OCI-M2 (cell line): ENCODE data around the gene SEC61B.
"Not testable (repeated sequence)": the region's sequence is repeated elsewhere in the genome, so short reads cannot be mapped to it uniquely, and the experiment has no call there.

Experiments
- DNase-seq: peaks from one replicate; lab custom pipeline; 2025; ENCODE audit not compliant: unreplicated experiment; lab: John Stamatoyannopoulos, UW

SEC61B gene

DNA sequence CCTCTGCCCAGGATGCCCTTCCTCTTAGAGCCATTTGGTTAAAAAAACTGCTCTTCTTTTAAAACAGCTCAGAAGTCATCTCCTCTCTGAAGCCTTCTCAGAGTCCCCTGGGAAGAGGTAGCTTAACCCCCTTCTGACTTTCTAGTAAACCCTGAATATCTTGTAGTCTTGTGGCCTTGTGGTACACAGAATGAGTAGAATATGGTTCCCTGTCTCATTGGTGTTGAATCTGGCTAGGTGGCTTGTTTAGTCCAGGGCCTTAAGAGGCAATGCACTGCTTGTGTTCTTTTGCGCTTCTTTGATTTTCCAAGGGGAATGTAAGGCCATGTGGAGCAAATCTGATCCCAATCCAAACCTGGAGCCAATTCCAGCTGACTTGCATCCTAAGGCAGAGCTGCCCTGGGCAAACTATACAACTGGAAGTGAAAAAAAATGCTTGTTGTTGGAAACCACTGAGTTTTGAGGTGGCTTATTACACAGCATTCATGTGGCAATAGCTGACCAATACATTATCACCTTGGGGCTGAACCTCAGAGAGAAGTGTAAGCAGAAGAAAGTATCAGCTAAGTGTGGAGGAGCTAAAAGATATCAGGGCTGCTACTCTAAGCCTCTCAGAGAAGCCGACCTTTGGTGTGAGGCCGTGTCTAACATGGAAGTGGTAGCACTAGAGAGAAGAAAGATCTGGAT lies 31.3 kb upstream of the SEC61B start:
- no peak for DNase-seq

DNA sequence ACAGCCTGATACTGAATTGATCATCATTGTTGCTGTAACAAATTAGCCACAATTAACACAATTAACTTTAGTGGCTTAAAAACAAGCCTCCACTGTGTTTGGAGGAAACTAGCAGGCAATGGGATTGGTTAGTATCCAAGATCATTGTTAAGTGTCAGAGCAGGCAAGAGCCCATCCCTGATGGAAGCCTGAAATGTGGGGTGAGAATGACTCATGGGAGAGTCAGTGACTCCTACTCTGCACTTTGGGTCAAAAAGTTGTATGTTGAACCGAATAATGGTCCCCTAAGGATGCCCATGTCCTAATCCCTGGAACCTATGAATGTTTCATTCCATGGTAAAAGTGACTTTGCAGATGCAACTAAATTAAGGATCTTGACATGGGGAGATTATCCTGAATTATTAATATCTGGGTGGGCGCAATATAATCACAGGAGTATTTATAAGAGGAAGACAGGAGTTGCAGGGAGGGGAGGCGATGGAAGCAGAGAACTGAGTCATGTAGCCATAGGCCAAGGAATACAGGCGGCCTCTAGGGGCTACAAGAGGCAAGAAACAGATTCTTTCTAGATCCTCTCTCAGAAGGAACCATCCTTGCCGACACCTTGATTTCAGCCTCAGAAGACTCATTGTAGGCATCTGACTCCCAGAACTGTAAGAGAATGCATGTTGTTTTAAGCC lies 29.2 kb upstream of the SEC61B start:
- no peak for DNase-seq

DNA sequence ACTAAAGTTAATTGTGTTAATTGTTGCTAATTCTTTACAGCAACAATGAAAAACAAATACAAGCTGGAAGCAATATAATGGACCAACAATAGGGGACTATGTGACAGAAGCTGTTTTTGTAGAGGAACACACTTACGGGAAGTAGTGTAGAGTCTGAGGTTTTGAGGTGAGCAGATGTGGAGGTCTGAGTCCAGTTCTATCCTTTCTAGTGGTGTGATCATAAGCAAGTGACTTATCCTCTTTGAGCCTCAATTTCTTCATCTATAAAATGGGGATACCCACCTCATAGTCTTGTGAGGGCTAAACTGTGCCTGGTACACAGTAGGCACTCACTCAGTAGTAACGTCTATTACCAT lies 28.6 kb upstream of the SEC61B start:
- DNase-seq = no peak

DNA sequence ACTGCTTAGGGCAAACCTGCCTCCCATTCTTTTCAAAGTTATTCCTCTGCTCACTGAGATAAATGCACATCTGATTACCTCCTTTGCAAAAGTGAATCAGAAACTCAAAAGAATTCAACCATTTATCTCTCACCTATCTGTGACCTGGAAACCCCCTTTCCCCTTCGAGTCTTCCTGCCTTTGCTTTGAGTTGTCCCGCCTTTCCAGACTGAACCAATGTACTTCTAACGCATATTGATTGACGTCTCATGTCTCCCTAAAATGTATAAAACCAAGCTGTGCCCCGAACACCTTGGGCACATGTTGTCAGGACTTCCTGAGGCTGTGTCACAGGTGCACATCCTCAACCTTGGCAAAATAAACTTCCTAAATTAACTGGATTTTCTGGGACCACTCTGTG lies 25.6 kb upstream of the SEC61B start:
- not testable (repeated sequence) for DNase-seq

DNA sequence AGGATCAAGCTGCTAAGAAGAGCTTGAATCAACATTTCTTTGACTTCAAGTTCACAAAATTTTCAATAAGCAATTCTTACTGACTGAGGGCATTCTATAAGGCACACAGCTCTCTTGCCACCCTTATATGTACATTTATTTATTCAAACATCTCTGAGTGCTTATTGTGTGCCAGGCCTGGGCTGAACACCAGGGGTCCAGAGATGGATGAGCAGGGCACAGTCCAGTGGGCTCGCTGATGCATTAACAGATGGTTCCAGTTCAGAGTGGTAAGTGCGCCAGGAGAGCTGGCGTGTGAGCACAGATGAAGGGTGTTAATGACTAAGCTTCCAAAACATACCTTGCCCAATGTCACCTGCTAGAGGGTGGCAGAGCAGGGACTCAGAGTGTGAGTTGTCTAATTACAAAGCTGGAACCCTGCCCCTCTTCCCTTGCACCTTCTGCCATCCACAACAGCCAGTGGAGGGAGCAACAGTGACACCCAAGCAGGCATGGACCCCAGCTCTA lies 24.9 kb upstream of the SEC61B start:
- DNase-seq = no peak

DNA sequence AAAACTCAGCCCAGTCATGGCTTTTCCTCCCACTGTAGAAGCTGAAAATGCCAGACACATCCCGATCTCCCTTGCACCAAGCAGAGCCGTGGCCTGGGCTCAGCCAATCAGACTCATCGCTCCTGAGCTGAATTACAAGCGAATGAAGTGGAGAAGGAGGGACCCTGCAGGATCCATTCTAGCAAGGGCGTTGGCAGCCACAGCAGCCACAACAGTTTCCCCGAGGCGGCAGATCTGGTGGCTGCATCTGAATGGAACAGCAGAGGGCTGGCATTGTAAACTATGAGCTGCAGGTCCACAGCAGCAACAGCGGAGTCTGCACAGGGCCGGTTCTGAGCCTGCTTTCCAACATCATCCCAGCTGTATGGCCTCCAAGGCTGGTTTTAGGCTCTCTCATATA lies 24.1 kb upstream of the SEC61B start:
- no peak for DNase-seq

DNA sequence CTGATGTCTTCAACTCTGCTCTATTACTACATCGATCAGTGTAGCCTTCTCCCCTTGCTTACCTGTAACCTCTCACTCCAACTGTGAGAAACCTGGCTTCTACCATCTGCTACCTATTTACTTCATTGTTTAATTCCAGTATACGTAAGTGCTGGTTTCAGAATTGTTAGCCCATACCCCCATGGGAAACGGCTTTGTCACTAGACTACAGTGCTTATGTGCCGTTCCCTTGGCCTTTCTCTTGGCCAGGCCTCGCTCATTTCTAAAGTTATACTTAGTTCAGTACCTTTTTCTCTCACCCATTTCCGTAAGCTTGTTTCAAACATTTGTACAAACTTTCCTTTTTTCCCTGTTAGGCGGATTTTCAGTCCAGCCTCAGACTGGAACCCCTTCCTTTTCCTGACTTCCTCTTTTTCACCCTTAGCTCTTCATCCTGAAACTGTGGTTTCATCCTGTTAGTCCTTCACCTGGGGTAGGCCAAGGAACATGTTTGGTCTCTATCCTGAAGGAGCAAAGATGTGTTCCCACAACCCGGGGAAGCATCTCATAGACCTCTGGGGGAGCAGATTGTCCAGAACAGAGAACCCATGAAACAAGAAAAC lies 22.0 kb upstream of the SEC61B start:
- no peak for DNase-seq

DNA sequence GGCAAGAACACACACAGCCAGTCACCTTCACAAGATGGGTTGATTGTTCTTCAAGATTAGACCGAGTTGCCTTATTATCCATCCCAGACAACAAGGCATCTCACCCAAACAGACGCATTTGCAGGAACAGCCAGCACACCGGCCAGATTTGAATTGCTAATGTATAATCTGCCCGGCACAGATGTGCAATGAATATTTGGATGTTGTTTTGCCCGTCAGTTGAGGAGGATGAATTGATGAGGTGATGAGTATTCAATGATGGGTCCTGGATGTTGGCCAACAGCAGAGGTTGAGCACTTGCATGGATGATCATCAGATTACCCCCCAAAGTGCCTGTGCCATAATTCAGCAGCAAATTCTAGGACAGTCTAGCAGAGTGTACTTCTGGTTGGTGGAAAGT lies 20.5 kb upstream of the SEC61B start:
- DNase-seq = no peak

DNA sequence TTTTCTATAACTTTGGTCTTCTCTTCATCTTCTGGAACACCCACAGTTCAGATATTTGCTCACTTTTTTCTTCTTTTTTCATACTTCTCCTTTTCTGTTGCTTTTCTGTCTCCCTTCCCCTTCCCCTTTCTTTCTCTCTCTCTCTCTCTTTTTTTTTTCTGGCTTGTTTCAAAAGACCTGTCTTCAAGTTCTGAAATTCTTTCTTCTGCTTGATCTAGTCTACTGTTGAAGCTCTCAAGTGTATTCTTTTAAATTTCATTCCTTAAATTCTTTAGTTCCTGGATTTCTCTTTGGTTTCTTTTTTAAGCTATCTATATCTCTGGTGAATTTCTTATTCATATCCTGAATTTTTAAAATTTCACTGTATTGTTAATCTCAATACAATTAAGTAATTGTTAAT lies 11.5 kb upstream of the SEC61B start:
- no peak for DNase-seq

DNA sequence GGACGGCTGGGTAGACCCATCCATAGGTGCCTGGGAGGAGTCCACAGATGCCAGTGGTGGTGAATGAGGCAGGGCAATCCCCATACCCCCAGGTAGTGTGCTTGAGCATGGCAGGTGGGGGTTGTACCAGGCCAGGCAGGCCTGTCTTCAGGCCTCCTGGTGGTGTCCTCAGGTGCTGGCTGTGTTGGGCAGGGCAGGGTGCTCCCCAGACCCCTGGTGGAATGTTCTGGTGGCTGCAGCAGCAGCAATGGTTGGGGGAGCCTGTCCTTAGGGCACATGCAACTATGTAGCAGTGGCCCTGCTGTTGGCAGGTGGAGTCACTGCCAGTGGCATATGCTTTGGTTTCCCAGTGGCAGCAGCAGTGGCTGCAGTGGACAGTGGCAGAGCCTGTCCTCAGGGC lies 10.3 kb upstream of the SEC61B start:
- no peak for DNase-seq

DNA sequence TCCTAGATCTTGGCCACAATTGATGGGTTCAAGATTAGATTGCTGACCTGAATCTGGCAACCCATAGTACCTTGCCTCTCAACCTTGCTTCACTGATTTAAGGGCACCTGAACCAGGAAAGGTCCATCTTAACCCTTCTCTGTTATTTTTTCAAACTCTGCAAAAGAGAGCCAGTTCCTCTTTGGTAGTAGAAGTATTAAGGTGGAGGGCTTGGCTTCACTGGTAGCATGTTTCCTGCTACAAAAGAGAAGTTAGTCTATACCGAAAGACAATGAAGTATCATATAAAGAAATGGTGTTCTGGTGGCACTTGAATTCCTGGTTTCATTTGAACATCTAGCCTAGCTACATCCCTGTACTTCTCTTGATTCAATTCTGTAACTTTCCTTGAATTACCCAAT lies 8.9 kb upstream of the SEC61B start:
- no peak for DNase-seq

DNA sequence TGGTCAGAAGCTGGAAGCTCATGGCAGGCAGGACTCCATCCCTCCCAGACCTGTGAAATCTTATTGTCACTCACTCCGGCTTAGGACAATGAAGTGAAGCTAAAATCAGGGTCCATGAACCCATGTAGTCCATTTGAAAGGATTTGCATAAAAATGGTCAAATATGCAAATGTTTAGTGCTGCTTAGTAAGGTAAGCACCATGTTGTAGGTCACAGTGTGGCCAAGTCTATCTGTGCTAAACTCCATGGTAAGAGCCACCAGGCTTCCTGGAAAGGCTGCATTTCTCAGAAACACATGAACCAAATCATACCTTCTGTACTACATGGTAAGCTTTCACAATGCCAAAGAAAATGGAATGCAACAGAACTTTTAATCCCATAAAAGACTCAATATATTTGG lies 6.0 kb upstream of the SEC61B start:
- DNase-seq = no peak

DNA sequence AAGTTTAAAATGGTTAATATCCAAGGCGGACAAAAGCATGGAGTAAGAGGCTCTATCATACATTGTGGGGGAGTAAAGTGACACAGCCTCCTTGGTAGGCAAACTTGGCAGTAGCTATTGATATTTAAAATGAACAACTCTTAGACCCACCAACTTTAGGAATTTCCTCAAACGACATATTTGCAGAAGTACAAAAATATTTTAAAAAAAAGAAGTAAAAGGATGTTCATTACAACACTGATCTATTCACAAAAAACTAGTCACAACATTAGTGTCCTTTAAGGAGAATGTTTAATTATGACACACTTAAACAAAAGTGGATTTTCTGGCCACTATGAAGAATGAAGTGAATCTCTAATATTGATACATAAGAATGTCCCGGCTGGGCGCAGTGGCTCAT lies 2.1 kb upstream of the SEC61B start:
- no peak for DNase-seq

DNA sequence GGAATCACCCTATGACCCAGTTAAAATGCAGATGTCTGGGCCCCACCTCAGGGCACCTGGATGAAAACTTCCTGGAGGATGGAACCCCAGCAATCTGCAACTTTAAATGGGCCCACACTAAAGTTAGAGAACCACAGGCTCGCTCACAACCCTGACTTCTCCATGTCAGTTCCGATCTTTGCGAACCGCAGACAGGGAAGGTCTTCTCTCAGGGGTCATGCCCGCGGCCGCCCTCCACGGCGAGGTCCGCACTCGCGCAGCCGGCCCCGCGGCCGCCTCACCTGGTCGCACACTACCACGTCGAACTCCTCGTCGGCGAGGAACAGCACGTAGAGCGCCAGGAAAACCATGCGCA lies 839 bp upstream of the SEC61B start:
- no peak for DNase-seq

DNA sequence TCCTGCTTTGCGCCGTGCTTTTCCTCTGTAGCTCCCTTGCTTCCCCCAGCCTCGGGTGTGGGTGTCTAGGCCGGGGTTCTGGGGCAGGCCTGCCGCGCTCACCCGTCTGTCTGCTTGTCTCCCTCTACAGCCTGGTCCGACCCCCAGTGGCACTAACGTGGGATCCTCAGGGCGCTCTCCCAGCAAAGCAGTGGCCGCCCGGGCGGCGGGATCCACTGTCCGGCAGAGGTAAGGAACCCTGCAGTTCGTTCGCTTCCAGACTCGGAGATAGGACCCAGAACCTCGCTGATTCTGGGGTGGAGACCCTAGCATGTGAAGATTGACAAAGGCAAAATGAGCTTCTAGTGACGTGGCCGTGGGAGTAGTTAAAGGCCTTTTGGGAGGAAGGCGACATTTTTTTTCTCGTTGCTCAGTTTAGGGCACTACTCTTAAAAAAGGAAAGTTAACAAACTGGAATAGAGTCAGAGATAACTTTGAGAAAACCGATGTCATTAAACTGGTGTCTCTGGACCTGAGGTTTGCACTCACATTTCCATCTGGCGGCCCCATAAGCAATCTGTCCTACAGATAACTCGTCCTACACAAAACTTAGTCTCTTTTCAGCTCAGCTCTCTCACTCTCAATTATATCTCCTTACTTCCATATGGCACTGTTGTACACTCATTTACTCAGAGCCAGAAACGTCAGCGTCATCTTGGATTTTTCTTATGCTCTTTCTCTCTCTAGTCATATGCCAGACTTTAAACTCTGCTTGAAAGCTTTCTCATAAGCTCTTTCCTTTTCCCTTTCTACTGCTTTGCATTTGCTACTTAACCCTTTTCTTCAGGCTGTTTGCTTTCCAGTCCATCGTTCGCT lies 561 bp downstream of the SEC61B start:
- no peak for DNase-seq

DNA sequence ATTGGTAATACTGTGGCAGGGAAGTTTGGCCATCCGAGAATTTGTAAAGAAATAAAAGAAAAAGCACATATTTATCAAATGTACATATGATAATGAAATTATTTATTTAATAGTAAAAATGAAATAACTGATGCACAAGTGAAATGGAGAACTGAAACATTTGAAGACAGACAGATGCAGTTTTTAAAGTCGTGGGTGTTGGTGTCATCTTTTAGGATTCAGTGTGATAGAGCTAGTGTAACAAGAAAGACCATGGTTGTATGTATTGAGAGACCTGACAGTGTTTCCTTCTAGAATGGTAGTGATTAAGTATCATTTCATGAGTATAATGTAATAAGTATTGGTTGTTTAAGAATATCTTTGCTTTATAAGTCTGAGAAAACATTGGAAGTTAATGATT lies 2.4 kb downstream of the SEC61B start:
- no peak for DNase-seq

DNA sequence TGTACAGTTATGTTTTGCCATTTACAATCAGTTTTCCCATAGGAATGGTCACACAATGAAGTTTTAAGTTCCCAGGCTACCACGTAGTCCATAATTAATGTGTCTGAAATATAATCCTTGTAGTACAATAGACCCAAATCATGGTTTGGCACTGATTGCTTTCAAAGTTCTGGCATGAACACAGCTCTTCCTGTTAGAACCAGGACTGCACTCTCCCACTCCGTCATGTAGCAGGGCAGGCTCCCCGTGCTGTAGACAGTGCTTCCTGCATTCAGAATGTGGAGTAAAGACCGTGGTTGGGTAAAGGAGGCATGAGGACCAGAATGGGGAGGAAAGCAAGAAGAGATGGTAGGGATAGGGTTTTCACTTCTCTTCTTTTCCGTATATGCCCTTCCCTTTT lies 4.0 kb downstream of the SEC61B start:
- DNase-seq = no peak

DNA sequence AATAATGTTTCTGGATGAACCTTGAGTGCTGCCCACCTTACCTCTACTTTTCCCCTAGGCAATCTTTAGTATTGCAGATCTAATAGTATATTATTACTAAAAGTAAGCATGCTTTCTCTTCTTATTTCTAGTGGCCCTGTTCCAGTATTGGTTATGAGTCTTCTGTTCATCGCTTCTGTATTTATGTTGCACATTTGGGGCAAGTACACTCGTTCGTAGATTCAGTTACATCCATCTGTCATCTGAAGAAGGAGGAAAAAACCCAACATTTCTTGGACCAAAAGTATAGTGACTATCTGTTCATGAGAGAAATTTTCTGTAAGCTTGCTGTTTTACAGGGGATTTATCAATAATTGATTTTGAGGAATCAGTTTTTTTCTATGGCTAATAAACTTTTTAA lies 8.1 kb downstream of the SEC61B start:
- no peak for DNase-seq

DNA sequence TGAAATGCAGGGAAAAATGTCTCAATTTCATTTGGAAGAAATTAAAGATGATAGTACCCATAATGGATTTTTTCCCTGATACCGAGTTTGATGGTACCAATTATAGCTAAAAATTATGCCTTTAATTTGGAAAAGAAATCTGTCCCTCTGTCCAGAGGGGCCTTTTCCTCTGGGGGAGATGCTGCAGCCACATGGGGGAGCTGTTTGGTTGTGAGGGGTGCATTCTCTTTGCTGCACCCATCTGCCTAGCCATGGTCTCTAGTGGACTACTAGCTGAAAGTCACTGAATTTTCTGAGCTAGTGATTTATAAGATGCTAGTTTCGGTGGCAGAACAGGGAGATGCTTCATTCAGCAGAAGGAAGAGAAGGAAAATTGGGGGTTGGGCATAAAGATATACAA lies 9.6 kb downstream of the SEC61B start:
- DNase-seq = no peak

DNA sequence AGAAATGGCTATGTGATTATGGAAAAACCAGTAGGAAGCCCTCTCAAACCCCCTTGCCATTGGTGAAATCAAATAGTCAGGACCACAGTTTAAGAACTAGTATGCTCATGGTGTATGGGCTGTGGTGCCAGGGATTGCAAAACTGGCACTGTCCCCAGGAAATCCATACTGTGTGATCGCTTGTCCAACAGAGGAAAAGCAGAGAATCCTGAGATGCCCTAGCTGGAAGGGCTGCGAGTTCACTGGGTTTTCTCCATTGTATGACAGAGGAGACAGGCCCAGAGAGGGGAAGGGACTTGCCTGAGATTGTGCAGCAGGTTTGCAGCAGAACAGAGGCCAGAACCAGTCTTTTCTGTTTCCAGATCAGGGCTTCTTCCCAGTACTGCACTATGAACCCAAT lies 12.5 kb downstream of the SEC61B start:
- DNase-seq = no peak

DNA sequence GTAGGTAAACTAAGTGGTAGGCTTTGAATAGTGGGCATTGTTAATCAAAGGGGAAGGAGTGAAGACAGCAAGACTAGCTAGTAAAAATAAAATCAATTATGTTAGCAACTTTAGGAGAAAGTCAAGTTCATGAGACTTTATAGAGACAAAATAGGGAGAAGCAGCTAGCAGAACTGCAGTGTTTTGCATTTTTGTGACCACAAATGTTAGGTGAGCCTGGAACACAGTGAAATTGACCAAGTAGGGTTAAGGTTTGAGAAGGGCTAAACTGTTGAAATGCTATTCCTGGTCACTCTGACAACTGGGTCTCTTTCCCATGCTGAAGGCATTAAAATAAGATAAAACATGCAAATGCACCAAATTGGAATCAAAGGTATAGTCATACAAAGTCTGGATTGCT lies 13.0 kb downstream of the SEC61B start:
- no peak for DNase-seq
